WI38 (cell line): ENCODE measurements around the gene ABCB6.
A peak's percentile ranks its signal among the peaks of the same experiment; 100 is the strongest.

ENCODE experiments used
- H3K4me3 ChIP-seq: 2 replicates; pipeline ENCODE4 v1.5.1; 2011; ENCODE audit warnings: low read depth, mild to moderate bottlenecking, control low read depth, low read length
- CTCF ChIP-seq: IDR thresholded peaks from 2 replicates; pipeline ENCODE4 v1.5.1; 2012; ENCODE audit warnings: low read depth, mild to moderate bottlenecking, control low read depth, low read length

The ABCB6 gene

GRCh38 chr2:219210886-219211362 lies 7.8 kb downstream of the ABCB6 start:
- TF ChIP-seq CTCF = no peak
- H3K4me3 ChIP-seq = no peak overlapping the region

- no peak for TF ChIP-seq CTCF
- no peak overlapping the region for H3K4me3 ChIP-seq
Measured at GRCh38 chr2:219210196-219210885, 8.4 kb downstream of the ABCB6 start.

GRCh38 chr2:219209236-219210195 lies 9.2 kb downstream of the ABCB6 start:
- no peak for TF ChIP-seq CTCF
- H3K4me3 ChIP-seq = no peak overlapping the region

- H3K4me3 ChIP-seq = peak overlapping the region; percentile 73
- no peak for TF ChIP-seq CTCF
Measured at GRCh38 chr2:219207884-219208740, 10.6 kb downstream of the ABCB6 start.

GRCh38 chr2:219207134-219207883 lies 11.4 kb downstream of the ABCB6 start:
- no peak for TF ChIP-seq CTCF
- H3K4me3 ChIP-seq = peak overlapping the region; percentile 73

GRCh38 chr2:219206328-219207133 lies 12.2 kb downstream of the ABCB6 start, which contains the start of gene ZFAND2B:
Gene ZFAND2B (plus strand): TSS chr2:219206782. CDS start chr2:219206988, 206 bp downstream.
- no peak for TF ChIP-seq CTCF
- peak within 1 kb of the TSS; percentile 73 for H3K4me3 ChIP-seq
